GM12878 (cell line): Measurements from ENCODE around the gene TBC1D5. TPM values are rescaled to one million over a fixed set of nuclear protein-coding genes. Genes with fewer than 3 reads are reported as not detected.

ENCODE experiments used
- ATAC-seq: fragments of 200-7000 bp; cut with Tn5 transposase; 3 replicates; pipeline ENCODE4 v1.9.1; 2020; ENCODE audit warnings: mild to moderate bottlenecking, moderate library complexity
- BruUV-seq: library from RNA; stranded (reverse); fragments of 400-500 nt; replicated peaks from 2 replicates; lab custom pipeline; 2021; lab: Mats Ljungman, UMichigan
- CTCF ChIA-PET: fragments of 300-600 bp; sonication (Branson Sonifier 250); formaldehyde crosslinking; extraction: SDS; loops from one replicate; lab custom pipeline; 2021; ENCODE audit warnings: inconsistent platforms; lab: Yijun Ruan, JAX
- POLR2A ChIA-PET: fragments of 350-600 bp; formaldehyde crosslinking; extraction: SDS; loops from one replicate; lab custom pipeline; 2021; ENCODE audit warnings: inconsistent platforms; lab: Charles Lee
- RAD21 ChIA-PET: fragments of 300-600 bp; sonication (Branson Sonifier 250); formaldehyde crosslinking; loops from one replicate; lab custom pipeline; 2023; ENCODE audit warnings: antibody characterized with exemption; ENCODE audit not compliant: unreplicated experiment; lab: Charles Lee
- SMC1A ChIA-PET: fragments of 300-600 bp; sonication (Branson Sonifier 250); formaldehyde crosslinking; loops from one replicate; lab custom pipeline; 2023; ENCODE audit not compliant: unreplicated experiment, uncharacterized antibody; lab: Charles Lee
- DNase-seq: peaks from one replicate; pipeline ENCODE4 v3.0.0-alpha.2; 2011; ENCODE audit warnings: low read depth, low spot score
- FAIRE-seq: peaks from 3 replicates; lab custom pipeline; 2011; peaks lifted over from hg19 to GRCh38; lab: Jason Lieb, UNC
- H2AFZ ChIP-seq: 2 replicates; pipeline ENCODE4 v1.6.0; 2011; ENCODE audit warnings: low read depth, low read length, control low read depth; ENCODE audit not compliant: control insufficient read depth
- H3K27ac ChIP-seq: 2 replicates; pipeline ENCODE4 v1.5.1; 2011; ENCODE audit warnings: control low read depth; ENCODE audit not compliant: control insufficient read depth, insufficient read depth
- H3K27me3 ChIP-seq, 2 experiments: replicated peaks in 1 of 2; 2 replicates each; pipeline versions ENCODE4 v1.6.0 to v1.6.1; 2011; ENCODE audit warnings: low read length in 1 of 2; ENCODE audit not compliant: control insufficient read depth in 2 of 2, insufficient read depth in 2 of 2
- H3K36me3 ChIP-seq, 2 experiments: 2 replicates each; pipeline ENCODE4 v1.5.1; 2011; ENCODE audit warnings: low read length in 1 of 2; ENCODE audit not compliant: control insufficient read depth in 2 of 2, insufficient read depth in 2 of 2
- H3K4me1 ChIP-seq: 2 replicates; pipeline ENCODE4 v1.6.1; 2011; ENCODE audit warnings: mild to moderate bottlenecking, low read length, moderate library complexity, mixed read lengths; ENCODE audit not compliant: control insufficient read depth, insufficient read depth
- H3K4me2 ChIP-seq: 2 replicates; pipeline ENCODE4 v1.6.0; 2011; ENCODE audit warnings: control low read depth; ENCODE audit not compliant: control insufficient read depth, insufficient read depth
- H3K4me3 ChIP-seq: fragments of 200-600 bp; sonication (generic); 2 replicates; pipeline ENCODE4 v1.5.1; 2016
- H3K79me2 ChIP-seq: 2 replicates; pipeline ENCODE4 v1.6.0; 2011; ENCODE audit warnings: low read length; ENCODE audit not compliant: control insufficient read depth, insufficient read depth
- H3K9ac ChIP-seq: 2 replicates; pipeline ENCODE4 v1.8.0; 2011; ENCODE audit warnings: low read length, control low read depth, mixed read lengths; ENCODE audit not compliant: control insufficient read depth, insufficient read depth
- H3K9me3 ChIP-seq: replicated peaks from 3 replicates; pipeline ENCODE4 v1.5.1; 2011; ENCODE audit warnings: mild to moderate bottlenecking, low read length; ENCODE audit not compliant: control insufficient read depth, insufficient read depth
- H4K20me1 ChIP-seq: 2 replicates; pipeline ENCODE4 v1.6.0; 2011; ENCODE audit not compliant: control insufficient read depth, insufficient read depth
- ATF7 ChIP-seq: fragments of 450-650 bp; IDR thresholded peaks from 2 replicates; pipeline ENCODE4 v1.6.1; 2016; ENCODE audit warnings: low read depth, mild to moderate bottlenecking
- NFIC ChIP-seq: IDR thresholded peaks from 2 replicates; pipeline ENCODE4 v1.6.1; 2012; ENCODE audit warnings: low read depth, mild to moderate bottlenecking, inconsistent platforms, low read length, moderate library complexity
- NFYB ChIP-seq: IDR thresholded peaks from 2 replicates; pipeline ENCODE4 v1.6.1; 2011; ENCODE audit warnings: low read depth, mild to moderate bottlenecking, low read length, improper control_type of control experiment, moderate library complexity; ENCODE audit not compliant: insufficient read depth
- RUNX3 ChIP-seq: IDR thresholded peaks from 2 replicates; pipeline ENCODE4 v1.6.1; 2012; ENCODE audit warnings: low read length, inconsistent platforms
- SMC3 ChIP-seq: IDR thresholded peaks from 2 replicates; pipeline ENCODE4 v1.6.1; 2011; ENCODE audit warnings: low read length, improper control_type of control experiment, borderline replicate concordance
- SP1 ChIP-seq: IDR thresholded peaks from one replicate; pipeline ENCODE4 v1.6.1; 2011; ENCODE audit warnings: low read depth, low read length
- STAT3 ChIP-seq: IDR thresholded peaks from 2 replicates; pipeline ENCODE4 v1.6.1; 2011; ENCODE audit warnings: low read depth, low read length, improper control_type of control experiment
- WGBS: methylation state at CpG from one replicate; pipeline ENCODE4 v1.1.6; 2016; ENCODE audit warnings: low lambda C conversion rate; ENCODE audit not compliant: insufficient replicate concordance, insufficient coverage; ENCODE audit errors: missing lambda C conversion rate; 5-methylcytosine and 5-hydroxymethylcytosine counted together
- in situ Hi-C: fragments of 300-500 bp; cut with MboI; formaldehyde crosslinking; loops from 9 replicates; pipeline ENCODE4 v1.14.3; 2018; ENCODE audit warnings: mixed read lengths
- intact Hi-C: fragments of 100-400 bp; cut with micrococcal nuclease; formaldehyde crosslinking; loops from one replicate; pipeline ENCODE4 v1.14.2; 2022; ENCODE audit not compliant: unreplicated experiment
- polyA plus RNA-seq, 11 experiments: library from polyadenylated mRNA; depleted of rRNA in 4 of 11; unstranded in 6 of 11; stranded (reverse) in 5 of 11; fragments of >200 nt; fragmentation: Nextera tagmentation in 4 of 11; fragmentation: Illumina TruSeq in 1 of 11; extraction: Ambion mirVana in 4 of 11; extraction: Trizol in 1 of 11; gene quantifications; 1 replicate in 1 of 11; 2 replicates in 10 of 11; pipeline versions ENCODE4 v1.2.1 to v1.2.3, GENCODE V29; 2011 to 2016; ENCODE audit warnings: inconsistent platforms in 2 of 11, missing spikeins in 2 of 11, low read depth in 1 of 11
- total RNA-seq, 4 experiments: library from RNA; depleted of rRNA in 3 of 4; stranded (reverse); fragments of >200 nt in 3 of 4; fragmentation: Illumina TruSeq in 1 of 4; extraction: Trizol in 1 of 4; gene quantifications; 2 replicates each; pipeline versions ENCODE4 v1.2.1 to v1.2.3, GENCODE V29; 2013 to 2021
- TF ChIP-seq, protein P1 (sequence below): IDR thresholded peaks from 2 replicates; pipeline ENCODE4 v1.6.1; 2012; ENCODE audit warnings: mild to moderate bottlenecking, low read depth, low read length
- TF ChIP-seq, protein P2 (sequence below): IDR thresholded peaks from 2 replicates; pipeline ENCODE4 v1.6.1; 2011; ENCODE audit warnings: low read depth, low read length, improper control_type of control experiment, borderline replicate concordance
- TF ChIP-seq, protein P3 (sequence below): IDR thresholded peaks from 2 replicates; pipeline ENCODE4 v1.6.1; 2012; ENCODE audit warnings: low read depth, low read length, improper control_type of control experiment
- TF ChIP-seq, protein P4 (sequence below): fragments of 450-650 bp; IDR thresholded peaks from 2 replicates; pipeline ENCODE4 v1.6.1; 2014; ENCODE audit warnings: mild to moderate bottlenecking
- TF ChIP-seq, protein P5 (sequence below): fragments of 450-650 bp; IDR thresholded peaks from 2 replicates; pipeline ENCODE4 v1.6.1; 2017; ENCODE audit warnings: low read depth, mild to moderate bottlenecking, moderate library complexity

TBC1D5 gene
- total and polyA plus RNA-seq, 10 of the 15 experiments (the other 5 are each of a cell fraction or from before 2014, with no cell fraction given), result 5.5 to 61.0 (median 43.8) TPM

DNA sequence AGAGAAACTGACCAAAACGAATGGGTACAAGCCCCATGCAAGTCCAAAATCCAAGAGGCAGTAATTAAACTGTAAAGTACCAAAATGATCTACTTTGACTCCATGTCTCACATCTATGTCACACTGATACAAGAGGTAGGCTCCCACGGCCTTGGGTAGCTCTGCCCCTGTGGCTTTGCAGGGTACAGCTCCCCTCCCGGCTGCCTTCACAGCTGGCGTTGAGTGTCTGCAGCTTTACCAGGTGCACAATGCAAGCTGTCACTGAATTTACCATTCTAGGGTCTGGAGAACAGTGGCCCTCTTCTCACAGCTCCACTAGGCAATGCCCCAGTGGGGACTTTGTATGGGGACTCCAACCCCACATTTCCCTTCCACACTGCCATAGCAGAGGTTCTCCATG lies 308.6 kb downstream of the TBC1D5 start:
- no peak for DNase-seq
- Histone ChIP-seq H3K27me3 (no peaks in the 10 kb centered on the region), H3K4me1 (no peaks in the 10 kb centered on the region), H3K27ac (no peak overlapping the region), H2AFZ (no peak overlapping the region), H3K4me2 (no peak overlapping the region), H3K9me3 (peaks cover 8% of the 10 kb centered on the region; the same call in 2 of the 3 replicates), H3K79me2 (no peaks in the 10 kb centered on the region), H3K36me3 (no peaks in the 10 kb centered on the region; a peak in 1 of 4 replicates), H4K20me1 (no peaks in the 10 kb centered on the region), H3K9ac (no peak overlapping the region), H3K4me3 (no peak overlapping the region)
- no TSS peak for BruUV-seq
- WGBS, result 100% methylated on average over 4 of the region's 4 CpGs
- TF ChIP-seq SMC3, result no peak
- TF ChIP-seq NFYB, result no peak
- no peak for TF ChIP-seq NFIC
- TF ChIP-seq, protein P1, sequence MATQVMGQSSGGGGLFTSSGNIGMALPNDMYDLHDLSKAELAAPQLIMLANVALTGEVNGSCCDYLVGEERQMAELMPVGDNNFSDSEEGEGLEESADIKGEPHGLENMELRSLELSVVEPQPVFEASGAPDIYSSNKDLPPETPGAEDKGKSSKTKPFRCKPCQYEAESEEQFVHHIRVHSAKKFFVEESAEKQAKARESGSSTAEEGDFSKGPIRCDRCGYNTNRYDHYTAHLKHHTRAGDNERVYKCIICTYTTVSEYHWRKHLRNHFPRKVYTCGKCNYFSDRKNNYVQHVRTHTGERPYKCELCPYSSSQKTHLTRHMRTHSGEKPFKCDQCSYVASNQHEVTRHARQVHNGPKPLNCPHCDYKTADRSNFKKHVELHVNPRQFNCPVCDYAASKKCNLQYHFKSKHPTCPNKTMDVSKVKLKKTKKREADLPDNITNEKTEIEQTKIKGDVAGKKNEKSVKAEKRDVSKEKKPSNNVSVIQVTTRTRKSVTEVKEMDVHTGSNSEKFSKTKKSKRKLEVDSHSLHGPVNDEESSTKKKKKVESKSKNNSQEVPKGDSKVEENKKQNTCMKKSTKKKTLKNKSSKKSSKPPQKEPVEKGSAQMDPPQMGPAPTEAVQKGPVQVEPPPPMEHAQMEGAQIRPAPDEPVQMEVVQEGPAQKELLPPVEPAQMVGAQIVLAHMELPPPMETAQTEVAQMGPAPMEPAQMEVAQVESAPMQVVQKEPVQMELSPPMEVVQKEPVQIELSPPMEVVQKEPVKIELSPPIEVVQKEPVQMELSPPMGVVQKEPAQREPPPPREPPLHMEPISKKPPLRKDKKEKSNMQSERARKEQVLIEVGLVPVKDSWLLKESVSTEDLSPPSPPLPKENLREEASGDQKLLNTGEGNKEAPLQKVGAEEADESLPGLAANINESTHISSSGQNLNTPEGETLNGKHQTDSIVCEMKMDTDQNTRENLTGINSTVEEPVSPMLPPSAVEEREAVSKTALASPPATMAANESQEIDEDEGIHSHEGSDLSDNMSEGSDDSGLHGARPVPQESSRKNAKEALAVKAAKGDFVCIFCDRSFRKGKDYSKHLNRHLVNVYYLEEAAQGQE, result no peak
- no peak for TF ChIP-seq SP1
- TF ChIP-seq, protein P2, sequence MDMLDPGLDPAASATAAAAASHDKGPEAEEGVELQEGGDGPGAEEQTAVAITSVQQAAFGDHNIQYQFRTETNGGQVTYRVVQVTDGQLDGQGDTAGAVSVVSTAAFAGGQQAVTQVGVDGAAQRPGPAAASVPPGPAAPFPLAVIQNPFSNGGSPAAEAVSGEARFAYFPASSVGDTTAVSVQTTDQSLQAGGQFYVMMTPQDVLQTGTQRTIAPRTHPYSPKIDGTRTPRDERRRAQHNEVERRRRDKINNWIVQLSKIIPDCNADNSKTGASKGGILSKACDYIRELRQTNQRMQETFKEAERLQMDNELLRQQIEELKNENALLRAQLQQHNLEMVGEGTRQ, result no peak
- TF ChIP-seq, protein P3, sequence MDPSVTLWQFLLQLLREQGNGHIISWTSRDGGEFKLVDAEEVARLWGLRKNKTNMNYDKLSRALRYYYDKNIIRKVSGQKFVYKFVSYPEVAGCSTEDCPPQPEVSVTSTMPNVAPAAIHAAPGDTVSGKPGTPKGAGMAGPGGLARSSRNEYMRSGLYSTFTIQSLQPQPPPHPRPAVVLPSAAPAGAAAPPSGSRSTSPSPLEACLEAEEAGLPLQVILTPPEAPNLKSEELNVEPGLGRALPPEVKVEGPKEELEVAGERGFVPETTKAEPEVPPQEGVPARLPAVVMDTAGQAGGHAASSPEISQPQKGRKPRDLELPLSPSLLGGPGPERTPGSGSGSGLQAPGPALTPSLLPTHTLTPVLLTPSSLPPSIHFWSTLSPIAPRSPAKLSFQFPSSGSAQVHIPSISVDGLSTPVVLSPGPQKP, result no peak
- TF ChIP-seq, protein P4, sequence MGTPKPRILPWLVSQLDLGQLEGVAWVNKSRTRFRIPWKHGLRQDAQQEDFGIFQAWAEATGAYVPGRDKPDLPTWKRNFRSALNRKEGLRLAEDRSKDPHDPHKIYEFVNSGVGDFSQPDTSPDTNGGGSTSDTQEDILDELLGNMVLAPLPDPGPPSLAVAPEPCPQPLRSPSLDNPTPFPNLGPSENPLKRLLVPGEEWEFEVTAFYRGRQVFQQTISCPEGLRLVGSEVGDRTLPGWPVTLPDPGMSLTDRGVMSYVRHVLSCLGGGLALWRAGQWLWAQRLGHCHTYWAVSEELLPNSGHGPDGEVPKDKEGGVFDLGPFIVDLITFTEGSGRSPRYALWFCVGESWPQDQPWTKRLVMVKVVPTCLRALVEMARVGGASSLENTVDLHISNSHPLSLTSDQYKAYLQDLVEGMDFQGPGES, result no peak
- no peak for TF ChIP-seq RUNX3
- TF ChIP-seq, protein P5, sequence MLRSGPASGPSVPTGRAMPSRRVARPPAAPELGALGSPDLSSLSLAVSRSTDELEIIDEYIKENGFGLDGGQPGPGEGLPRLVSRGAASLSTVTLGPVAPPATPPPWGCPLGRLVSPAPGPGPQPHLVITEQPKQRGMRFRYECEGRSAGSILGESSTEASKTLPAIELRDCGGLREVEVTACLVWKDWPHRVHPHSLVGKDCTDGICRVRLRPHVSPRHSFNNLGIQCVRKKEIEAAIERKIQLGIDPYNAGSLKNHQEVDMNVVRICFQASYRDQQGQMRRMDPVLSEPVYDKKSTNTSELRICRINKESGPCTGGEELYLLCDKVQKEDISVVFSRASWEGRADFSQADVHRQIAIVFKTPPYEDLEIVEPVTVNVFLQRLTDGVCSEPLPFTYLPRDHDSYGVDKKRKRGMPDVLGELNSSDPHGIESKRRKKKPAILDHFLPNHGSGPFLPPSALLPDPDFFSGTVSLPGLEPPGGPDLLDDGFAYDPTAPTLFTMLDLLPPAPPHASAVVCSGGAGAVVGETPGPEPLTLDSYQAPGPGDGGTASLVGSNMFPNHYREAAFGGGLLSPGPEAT, result no peak
- no peak for TF ChIP-seq STAT3
- TF ChIP-seq ATF7, result no peak
- FAIRE-seq, result no peak
- SMC1A ChIA-PET, result interaction anchor here (0.6 to 0.7 kb wide), 2 partner anchors 10 to 583 kb away, joined by 3 read pairs; no protein-coding TSS in a partner anchor
- RAD21 ChIA-PET, result no interaction called here
- in situ Hi-C loops (loop anchor here (5.0 kb wide), 1 partner anchor 403 kb away; no protein-coding TSS in a partner anchor), intact Hi-C loops (loop anchor here (1.0 to 5.0 kb wide), 2 partner anchors 252 to 308 kb away; partner anchors contain the start of gene TBC1D5)
- CTCF ChIA-PET, result interaction anchor here (0.8 to 1.1 kb wide), 3 partner anchors 10 to 407 kb away, joined by 3 to 4 read pairs (median 3); no protein-coding TSS in a partner anchor
- no peak for ATAC-seq
- POLR2A ChIA-PET, result no interaction called here
